ENCODE results near the gene TMEM218. TPM values are rescaled to one million over a fixed set of nuclear protein-coding genes. Genes with fewer than 3 reads are reported as not detected.
"Not testable (repeated sequence)": the region's sequence is repeated elsewhere in the genome, so short reads cannot be mapped to it uniquely, and the experiment has no call there.

The TMEM218 gene
- total RNA-seq, 1 donor from 2014 or later, result 6.0 TPM

DNA sequence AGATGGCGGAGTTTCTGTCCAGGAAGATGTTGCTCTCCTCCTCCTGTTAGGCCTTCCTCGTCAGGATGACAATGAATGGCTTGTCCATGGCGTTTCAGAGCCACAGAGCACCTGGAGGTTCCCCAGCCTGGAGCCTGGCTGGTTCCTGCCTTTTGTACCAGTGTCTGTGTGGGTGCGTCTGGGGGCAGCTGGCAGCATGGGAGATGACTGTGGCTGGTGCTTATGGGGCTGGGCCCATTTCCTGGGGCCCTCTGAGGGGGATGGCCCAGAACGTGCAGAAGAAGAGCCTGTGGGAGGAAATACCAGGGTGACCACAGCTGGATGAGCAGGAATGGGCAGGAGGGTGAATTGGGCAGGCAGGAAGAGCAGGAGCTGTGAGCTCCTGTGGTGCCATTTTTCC, 41.6 kb downstream of the TMEM218 start:
- ATAC-seq, result no peak
- no peak for DNase-seq (ENCODE audit: missing footprints)
- intact Hi-C loops (cut with DNase I), result no loop called here

DNA sequence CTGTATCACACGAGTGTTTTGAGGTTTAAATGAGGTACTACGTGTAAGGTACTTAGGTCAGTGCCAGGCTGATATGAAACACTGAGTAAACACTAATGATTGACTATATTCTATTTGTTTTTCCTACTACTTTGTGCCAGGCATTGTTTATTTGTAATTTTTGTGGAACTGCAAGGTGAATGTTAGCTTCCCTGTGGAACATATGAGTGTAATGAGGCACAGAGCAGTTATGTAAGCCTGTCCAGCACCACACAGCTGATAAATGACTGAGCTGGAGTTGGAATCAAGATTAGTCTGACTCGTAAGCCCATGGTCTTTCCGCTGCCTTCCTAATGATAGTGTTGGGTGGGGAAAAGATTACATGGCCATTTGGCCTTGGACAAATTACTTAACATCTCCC, 42.4 kb downstream of the TMEM218 start:
- ATAC-seq, result no peak
- intact Hi-C loops (cut with DNase I), result no loop called here
- no peak for DNase-seq (ENCODE audit: missing footprints)

DNA sequence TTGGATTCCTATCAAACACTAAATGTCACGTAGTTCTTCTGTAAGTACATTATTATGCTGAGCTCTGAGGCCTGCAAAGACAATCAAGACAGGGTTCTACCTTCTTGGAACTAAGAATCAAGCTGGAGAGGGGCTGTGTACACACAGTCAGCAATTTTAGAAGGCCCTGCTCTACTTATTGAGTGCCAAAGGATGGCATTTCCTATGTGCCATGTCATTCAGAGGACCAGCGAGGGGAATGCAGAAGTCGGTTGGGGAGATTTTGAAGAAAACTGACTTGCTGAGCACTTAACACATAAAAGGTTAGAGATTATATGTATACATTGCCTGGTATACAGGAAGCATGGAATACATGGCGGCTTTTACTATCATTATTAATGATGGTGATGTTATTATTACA, 43.1 kb downstream of the TMEM218 start:
- no peak for ATAC-seq
- intact Hi-C loops (cut with DNase I), result no loop called here
- no peak for DNase-seq (ENCODE audit: missing footprints)

DNA sequence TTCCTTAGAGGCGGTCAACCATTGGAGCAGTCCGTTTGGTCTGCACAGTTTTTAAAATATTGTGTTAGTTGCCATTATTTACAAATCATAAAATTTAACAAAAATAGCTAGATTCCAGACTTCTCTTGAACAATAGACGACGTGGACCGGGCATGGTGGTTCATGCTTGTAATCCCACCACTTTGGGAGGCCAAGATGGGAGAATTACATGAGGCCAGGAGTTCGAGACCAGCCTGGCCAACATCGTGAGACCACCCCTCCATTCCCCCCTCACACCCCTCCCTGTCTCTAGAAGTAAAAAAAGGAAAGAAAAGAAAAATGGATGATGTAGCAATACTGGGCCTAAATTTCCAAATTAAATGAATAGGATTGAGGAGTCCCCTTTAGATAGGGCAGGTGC, 47.4 kb downstream of the TMEM218 start:
- intact Hi-C loops (cut with DNase I), result no loop called here
- ATAC-seq (no peak), DNase-seq (ENCODE audit: missing footprints) (no peak)

DNA sequence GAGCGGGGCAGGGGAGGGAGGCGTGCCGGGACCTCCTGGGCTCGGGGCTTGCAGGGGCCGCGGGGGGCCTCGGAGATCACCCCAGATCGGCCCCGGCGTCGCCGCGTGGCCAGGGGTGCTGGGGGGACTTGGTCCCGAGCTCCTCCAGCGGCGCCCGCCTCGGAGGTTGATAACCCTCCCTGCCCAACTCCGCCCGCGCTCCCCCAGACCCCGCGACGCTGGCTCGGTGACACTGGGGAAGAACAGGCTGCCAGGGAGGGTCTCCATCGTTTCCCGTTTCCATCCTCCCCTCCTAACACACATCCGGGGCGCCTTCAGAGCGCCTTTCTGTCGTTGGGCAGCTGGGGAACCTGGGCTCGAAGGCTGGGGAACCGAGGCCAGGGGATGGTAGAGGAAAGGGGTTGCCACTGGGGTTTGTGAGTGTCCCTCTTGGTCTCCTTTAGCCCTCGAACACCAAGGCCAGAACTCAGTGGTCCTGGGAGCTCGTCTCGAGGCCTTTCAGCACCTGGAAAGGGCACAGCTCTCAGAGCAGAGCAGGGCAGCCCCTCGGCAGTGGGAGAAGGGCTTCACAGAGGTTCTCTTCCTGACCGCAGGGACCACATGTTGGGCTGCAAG, 47.9 kb downstream of the TMEM218 start:
- intact Hi-C loops (cut with DNase I), result no loop called here

DNA sequence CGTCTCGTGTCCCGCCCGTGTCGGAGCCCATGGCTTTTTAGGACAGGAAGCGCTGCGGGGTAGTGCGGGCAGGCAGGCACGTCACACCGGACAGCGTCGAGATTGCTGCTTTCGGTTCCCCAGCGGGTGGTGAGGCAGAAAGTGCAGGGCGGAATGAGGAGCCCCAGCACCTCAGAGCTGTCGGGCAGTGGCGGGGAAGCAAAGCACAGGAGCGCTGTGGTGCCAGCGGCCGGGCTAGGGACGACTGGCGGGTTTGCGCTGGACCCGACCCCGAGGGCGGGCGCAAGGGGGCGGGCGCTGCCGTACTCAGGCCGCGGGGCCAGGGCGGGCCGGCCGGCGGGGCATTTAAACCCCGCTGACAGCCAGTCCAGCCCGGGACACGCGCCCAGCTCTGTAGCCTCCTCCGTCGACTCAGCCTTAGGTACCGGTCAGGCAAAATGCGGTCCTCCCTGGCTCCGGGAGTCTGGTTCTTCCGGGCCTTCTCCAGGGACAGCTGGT, 48.4 kb downstream of the TMEM218 start, which contains the start of gene SLC37A2:
TSS of gene SLC37A2 (plus strand) at position 375 of the 498 bp plus-strand sequence. CDS start at position 438, 63 bp downstream.
- intact Hi-C loops (cut with DNase I), result no loop called here
- DNase-seq (ENCODE audit: missing footprints), result peak; percentile 85
- peak; percentile 95 for ATAC-seq

More for the DNA sequence above, 47.9 kb downstream of the TMEM218 start:
- DNase-seq (ENCODE audit: missing footprints), result no peak
- ATAC-seq, result peak; percentile 4

DNA sequence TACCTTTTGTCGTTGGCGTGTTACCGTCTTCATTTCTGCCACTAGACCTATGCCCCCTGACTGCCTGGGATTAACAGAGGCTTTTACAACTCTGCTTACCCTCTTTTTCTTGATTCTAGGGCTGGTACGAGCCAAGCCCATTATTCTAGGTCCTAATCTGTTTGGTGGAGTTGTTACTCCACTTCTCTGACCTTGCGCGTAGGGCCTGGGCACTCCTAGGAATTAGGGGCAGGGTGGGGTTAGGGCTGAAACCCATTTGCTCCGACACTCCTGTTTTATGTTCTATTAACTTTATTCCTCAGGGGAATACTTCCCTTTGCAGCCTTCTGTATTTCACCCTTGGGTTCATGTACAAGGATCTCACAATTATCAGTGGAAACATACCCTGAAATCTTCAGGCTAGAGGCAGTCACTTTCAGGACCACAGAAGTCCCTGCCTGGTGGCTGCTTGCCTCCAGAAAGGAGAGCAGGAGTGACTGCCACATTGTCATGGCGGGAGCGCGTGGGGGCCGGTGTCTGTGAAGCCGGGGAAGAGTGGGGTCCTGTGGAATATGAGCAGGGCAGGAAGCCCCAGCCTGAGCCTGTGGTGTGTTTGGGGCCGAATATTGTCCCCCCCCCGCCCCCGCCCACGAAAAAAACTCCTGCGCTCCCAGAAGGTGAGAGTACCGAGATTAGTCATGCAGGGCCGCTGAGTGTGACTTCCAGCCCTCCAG, 49.1 kb downstream of the TMEM218 start:
- intact Hi-C loops (cut with DNase I), result no loop called here
- DNase-seq (ENCODE audit: missing footprints) (no peak), ATAC-seq (peak; percentile 21)

DNA sequence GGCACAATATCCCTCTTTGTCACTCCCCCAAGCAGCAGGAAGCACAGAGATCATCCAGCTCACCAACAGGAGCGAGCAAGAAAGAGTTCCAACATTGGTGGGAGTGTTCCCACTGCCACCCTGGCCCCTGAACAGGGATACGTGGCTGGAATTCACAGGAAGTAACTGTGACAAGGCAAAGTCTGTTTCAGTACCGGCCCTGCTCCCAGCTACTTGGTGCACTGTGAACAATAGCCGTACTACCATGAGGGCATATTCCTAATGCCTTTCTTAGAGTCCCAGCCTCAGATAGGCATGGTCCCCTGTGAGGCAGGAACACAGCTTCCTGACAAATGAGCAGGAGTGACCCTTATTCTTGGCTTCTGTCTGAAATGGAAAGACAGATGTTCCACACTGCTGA, 50.1 kb downstream of the TMEM218 start:
- intact Hi-C loops (cut with DNase I), result no loop called here
- ATAC-seq (no peak), DNase-seq (ENCODE audit: missing footprints) (no peak)

DNA sequence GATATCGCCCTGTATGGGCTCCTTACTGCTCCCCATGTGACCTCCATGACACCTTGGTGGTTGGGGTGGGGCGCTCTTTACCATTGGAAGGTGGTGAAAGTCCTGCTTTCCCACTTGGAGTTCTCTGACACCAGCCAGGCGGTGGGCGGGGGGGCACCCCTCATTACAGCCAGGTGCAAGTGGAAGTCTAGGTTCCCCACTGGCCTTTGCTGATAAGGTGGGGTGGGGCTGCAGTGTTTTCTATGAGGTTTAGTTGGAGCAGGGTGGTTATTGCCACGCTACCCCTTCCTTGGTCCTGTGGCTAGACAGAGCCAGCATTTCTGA, 53.8 kb downstream of the TMEM218 start:
- no peak for DNase-seq (ENCODE audit: missing footprints)
- intact Hi-C loops (cut with DNase I), result no loop called here

DNA sequence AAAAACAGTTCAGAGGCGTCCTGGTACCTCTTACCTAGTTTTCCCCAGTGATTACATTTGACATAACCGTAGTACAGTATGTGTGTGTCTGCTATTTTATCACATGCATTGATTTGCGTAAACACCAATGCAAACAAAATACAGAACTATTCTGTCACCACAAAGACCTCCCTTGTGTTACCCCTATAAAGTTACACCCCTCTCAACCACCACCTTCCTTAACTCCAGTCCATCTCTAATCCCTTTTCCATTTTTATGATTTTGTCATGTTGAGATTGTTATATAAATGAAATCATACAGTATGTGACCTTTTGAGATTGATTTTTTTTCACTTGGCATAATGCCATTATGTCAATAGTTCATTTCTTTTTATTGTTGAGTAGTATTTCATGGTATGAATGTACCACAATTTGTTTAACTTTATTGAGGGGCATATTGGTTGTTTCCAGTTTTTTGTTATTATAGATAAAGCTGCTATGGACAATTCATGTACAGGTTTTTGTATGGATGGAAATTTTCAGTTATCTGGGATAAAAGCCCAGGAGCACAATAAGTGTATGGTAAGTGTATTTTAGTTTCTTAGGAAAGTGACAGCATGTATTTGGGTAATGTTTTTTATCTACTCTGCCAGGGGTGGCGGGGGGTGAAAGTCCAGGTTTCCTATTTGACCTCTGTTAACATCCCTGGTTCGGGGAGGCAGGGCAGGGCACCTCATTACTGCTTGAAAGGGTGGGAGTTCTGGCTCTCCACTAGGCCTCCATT, 54.3 kb downstream of the TMEM218 start:
- no peak for ATAC-seq

More for the DNA sequence above, 53.8 kb downstream of the TMEM218 start:
- ATAC-seq, result no peak

DNA sequence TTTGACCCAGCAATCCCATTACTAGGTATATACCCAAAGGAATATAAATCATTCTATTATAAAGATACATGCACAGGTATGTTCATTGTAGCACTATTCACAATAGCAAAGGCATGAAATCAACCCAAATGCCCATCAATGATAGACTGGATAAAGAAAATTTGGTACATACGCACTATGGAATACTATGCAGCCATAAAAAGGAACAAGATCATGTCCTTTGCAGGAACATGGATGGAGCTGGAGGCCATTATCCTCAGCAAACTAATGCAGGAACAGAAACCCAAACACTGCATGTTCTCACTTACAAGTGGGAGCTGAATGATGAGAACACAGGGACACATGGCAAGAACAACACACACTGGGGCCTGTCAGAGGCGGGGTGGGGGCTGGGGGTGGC, 55.3 kb downstream of the TMEM218 start:
- intact Hi-C loops (cut with DNase I); ATAC-seq; DNase-seq (ENCODE audit: missing footprints): not testable (repeated sequence)

More for the DNA sequence above, 54.3 kb downstream of the TMEM218 start:
- DNase-seq (ENCODE audit: missing footprints), result peak; percentile 43
- intact Hi-C loops (cut with DNase I), result no loop called here

DNA sequence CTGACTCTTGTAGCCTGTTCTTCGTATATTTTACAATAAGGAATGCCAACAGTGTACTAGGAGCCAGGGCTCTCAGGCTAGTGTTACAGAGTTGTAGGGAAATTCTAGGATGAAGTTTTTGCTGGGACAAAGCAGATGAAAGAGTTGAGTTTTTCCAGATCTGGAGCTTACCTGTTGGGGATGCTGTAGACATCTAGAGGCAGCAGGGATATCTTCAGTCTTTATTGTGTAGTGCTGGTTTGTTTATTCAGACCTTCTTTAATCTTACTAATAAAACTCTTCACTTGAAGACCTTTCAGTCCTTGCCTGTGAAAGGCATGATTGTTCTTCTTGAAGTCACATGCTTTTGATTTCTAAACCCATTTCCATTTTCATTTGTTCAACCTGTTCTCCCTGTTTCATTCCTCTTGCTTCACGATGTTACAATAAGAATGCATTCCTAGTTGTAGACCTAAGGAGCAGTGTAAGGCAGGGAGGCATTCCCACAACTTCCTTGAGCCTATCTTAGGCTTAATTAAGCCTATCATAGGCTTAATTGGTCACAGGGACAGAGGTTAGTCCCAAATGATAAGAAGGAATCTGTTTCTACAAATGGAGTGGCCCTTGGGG, 56.2 kb downstream of the TMEM218 start:
- intact Hi-C loops (cut with DNase I), result no loop called here
- DNase-seq (ENCODE audit: missing footprints), result no peak

DNA sequence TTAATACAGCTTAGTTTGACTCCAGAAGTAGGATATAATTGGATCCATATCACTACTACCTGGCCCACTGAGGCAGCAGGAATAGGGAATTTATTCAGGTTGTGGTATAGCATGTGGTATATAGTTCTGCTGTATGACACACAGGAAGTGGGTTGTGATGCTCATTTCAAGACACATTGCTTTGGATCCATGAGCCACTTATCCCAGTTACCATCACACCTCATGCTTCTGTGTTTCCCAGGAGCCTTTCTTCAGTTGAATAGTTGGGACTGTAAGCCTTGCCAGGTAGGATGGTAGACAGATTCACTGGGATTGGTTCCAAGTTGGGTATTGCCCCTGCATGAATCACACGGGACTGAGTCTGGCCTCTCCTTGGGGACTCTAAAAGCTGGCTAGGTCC, 58.3 kb downstream of the TMEM218 start:
- no peak for ATAC-seq
- DNase-seq (ENCODE audit: missing footprints), result no peak
- intact Hi-C loops (cut with DNase I), result no loop called here

More for the DNA sequence above, 56.2 kb downstream of the TMEM218 start:
- no peak for ATAC-seq

DNA sequence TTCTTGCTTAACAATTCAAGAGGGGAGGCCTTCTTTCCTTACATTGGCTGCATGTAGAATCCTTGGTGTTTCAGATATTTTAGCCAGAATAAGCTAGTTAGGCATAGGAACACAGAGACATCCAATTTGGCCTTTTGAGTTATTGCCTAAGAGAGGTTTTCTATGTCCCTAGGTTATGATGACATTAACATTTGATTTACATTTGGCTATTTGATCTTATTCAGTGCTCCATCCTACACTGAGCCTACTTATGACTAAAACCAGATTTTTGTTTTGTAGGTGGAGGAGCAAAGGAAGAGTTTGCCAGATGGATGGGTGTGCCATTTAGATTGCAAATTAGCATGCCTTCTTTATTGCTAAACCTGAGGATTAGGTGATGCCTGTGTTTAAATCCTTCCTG, 59.4 kb downstream of the TMEM218 start:
- no peak for DNase-seq (ENCODE audit: missing footprints)
- intact Hi-C loops (cut with DNase I), result no loop called here
- ATAC-seq, result no peak

DNA sequence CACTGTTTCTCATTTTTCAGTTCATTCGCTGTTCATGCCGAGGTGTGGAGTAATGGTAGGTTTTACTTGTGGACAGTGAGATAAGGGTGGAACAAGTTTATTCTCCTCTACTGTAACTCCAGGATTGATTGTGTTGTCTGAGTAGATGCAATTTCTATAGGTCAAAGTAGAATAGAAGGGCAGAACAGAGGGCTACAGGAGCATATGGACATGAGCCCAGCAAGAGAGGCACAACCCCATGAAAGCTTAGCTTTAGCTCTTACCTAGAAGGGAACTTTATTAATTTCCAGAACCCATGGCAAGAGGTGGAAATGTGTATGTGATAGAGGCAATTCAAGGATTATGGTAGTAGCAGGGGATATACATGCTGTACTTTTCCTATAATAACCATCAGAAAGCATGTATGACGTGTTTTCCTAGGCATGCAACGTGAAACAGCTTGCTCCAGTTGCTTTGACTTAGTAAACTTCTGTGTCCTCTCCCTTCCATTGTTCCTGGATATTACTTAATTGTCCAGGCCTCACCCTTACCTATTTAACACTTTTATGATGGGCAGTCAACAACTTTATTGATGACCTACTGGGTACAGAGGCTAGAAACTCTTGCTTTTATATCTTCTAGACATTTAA, 62.1 kb downstream of the TMEM218 start:
- intact Hi-C loops (cut with DNase I), result no loop called here
- DNase-seq (ENCODE audit: missing footprints), result no peak
- ATAC-seq, result no peak

Data from Right ventricle myocardium inferior (tissue), 1 donor.